Mucosa of descending colon (tissue), 3 donors: ENCODE measurements around the gene CITED4. TPM values are rescaled to one million over a fixed set of nuclear protein-coding genes. Genes with fewer than 3 reads are reported as not detected.
A peak's percentile ranks its signal among the peaks of the same experiment; 100 is the strongest.

Source experiments
- ATAC-seq: fragments of 200-7000 bp; cut with Tn5 transposase; one replicate; pipeline ENCODE4 v1.9.1; 2020; ENCODE audit warnings: mild to moderate bottlenecking, moderate library complexity
- DNase-seq, 3 donors: peaks; one replicate each; pipeline ENCODE4 v3.0.0-alpha.2; 2020
- H3K36me3 ChIP-seq: fragments of 200-600 bp; one replicate; pipeline ENCODE4 v1.8.0; 2021; ENCODE audit warnings: low read depth, mild to moderate bottlenecking
- H3K4me1 ChIP-seq: fragments of 200-600 bp; one replicate; pipeline ENCODE4 v1.8.0; 2021; ENCODE audit warnings: low read depth, mild to moderate bottlenecking
- H3K4me3 ChIP-seq: fragments of 200-600 bp; one replicate; pipeline ENCODE4 v1.8.0; 2021; ENCODE audit warnings: mild to moderate bottlenecking
- H3K9me3 ChIP-seq: fragments of 200-600 bp; one replicate; pipeline ENCODE4 v1.8.0; 2021; ENCODE audit warnings: mild to moderate bottlenecking
- CTCF ChIP-seq: fragments of 200-600 bp; IDR thresholded peaks from one replicate; pipeline ENCODE4 v1.8.0; 2022; ENCODE audit warnings: antibody characterized with exemption, mild to moderate bottlenecking
- intact Hi-C, 2 donors: fragments of 100-400 bp; cut with DNase I in 1 of 2; cut with micrococcal nuclease in 1 of 2; formaldehyde crosslinking; loops; one replicate each; pipeline versions ENCODE4 v1.11.0 to v1.11.1; 2022; cut with DNase I, micrococcal nuclease
- total RNA-seq, 3 donors: library from RNA; stranded (reverse); fragmentation: NEBNext Ultra II Directional in 2 of 3; extraction: Animal tissue kit (Norgen Biotek cat#: 25700) in 2 of 3; gene quantifications; one replicate each; pipeline versions ENCODE4 v1.2.1 to v1.2.4, GENCODE V29; 2021 to 2023
- donor health status: DM: no; HTN: no; CAD: no; lungs with moderate emphysema.
- donor health status: DM: no; HTN: no; CAD: no.
- donor health status: DM: no; HTN: yes; CAD: no.

The CITED4 gene
- total RNA-seq, 3 donors from 2014 or later = 1.9 to 45.1 (median 4.7) TPM

- DNase-seq (peak; percentile 85 to 91 (median 89)), ATAC-seq (peak; percentile 96)
- Histone ChIP-seq H3K4me3 (no peak overlapping the region), H3K36me3 (no peaks in the 10 kb centered on the region), H3K9me3 (no peaks in the 10 kb centered on the region), H3K4me1 (peaks cover 5% of the 10 kb centered on the region)
- intact Hi-C loops = no loop called here
- TF ChIP-seq CTCF = no peak
These were observed 43.8 kb downstream of the CITED4 start for GRCh38 chr1:40818264-40818961.

GRCh38 chr1:40817791-40818263, 44.3 kb downstream of the CITED4 start:
- intact Hi-C loops = no loop called here
- Histone ChIP-seq H3K4me1 (peaks cover 5% of the 10 kb centered on the region), H3K9me3 (no peaks in the 10 kb centered on the region), H3K4me3 (no peak overlapping the region), H3K36me3 (no peaks in the 10 kb centered on the region)
- TF ChIP-seq CTCF = no peak
- ATAC-seq = peak; percentile 47
- peak in 1 of 3 donors; percentile 29 for DNase-seq

- DNase-seq = no peak
- intact Hi-C loops = no loop called here
- H3K4me3 ChIP-seq = no peak overlapping the region
- H3K4me1 ChIP-seq = peaks cover 5% of the 10 kb centered on the region
- ATAC-seq = no peak
- H3K9me3 ChIP-seq = no peaks in the 10 kb centered on the region
- H3K36me3 ChIP-seq = no peaks in the 10 kb centered on the region
- no peak for TF ChIP-seq CTCF
These were observed 46.7 kb downstream of the CITED4 start for GRCh38 chr1:40815420-40815819.

Other genes with a start within 250 kb of the CITED4 start
- gene RIMS3, start 196.7 kb downstream of the CITED4 start, total RNA-seq = 10 to 100 TPM in 2 of 3 donors, 1 to 10 TPM in 1; 6.9 to 23.3 (median 11.9) TPM
- gene NFYC, start 170.7 kb downstream of the CITED4 start, total RNA-seq = 10 to 100 TPM; 56.2 to 76.4 (median 70.5) TPM
- 10 to 100 TPM in 1 of 3 donors, 1 to 10 TPM in 2; 1.3 to 13.0 (median 2.3) TPM for gene KCNQ4, start 78.6 kb downstream of the CITED4 start, total RNA-seq
- 10 to 100 TPM in 2 of 3 donors, 1 to 10 TPM in 1; 6.5 to 49.1 (median 15.7) TPM for gene CTPS1, start 117.3 kb upstream of the CITED4 start, total RNA-seq
- under 1 TPM; 0.29 to 0.82 (median 0.41) TPM for gene SLFNL1, start 159.4 kb upstream of the CITED4 start, total RNA-seq